Myocyte (in vitro differentiated cells): ENCODE results near the gene TMEM225. TPM values are rescaled to one million over a fixed set of nuclear protein-coding genes. Genes with fewer than 3 reads are reported as not detected.
"Not testable (repeated sequence)": the region's sequence is repeated elsewhere in the genome, so short reads cannot be mapped to it uniquely, and the experiment has no call there.

Experiments
- DNase-seq: peaks from one replicate; pipeline ENCODE4 v3.0.0-alpha.2; 2012; ENCODE audit warnings: low read depth
- polyA plus RNA-seq: library from polyadenylated mRNA; unstranded; fragments of >200 nt; gene quantifications from one replicate; pipeline ENCODE4 v1.2.1, GENCODE V29; 2012; ENCODE audit warnings: missing spikeins
- total RNA-seq: library from RNA; depleted of rRNA; stranded (reverse); fragments of >200 nt; gene quantifications from 2 replicates; pipeline ENCODE4 v1.2.3, GENCODE V29; 2014

TMEM225 gene
- total RNA-seq, result not detected in 2 replicates
- not detected for polyA plus RNA-seq

GRCh38 chr11:123885570-123885969 lies at the start of gene TMEM225:
TMEM225 (minus strand) TSS chr11:123885670; CDS start chr11:123885425, 245 bp downstream.
- DNase-seq, result no peak

GRCh38 chr11:123924027-123924426 lies 38.6 kb upstream of the TMEM225 start:
- peak; percentile 38 for DNase-seq

GRCh38 chr11:123920943-123921342 lies 35.5 kb upstream of the TMEM225 start:
- DNase-seq, result no peak

GRCh38 chr11:123905826-123906225 lies 20.4 kb upstream of the TMEM225 start:
- DNase-seq, result no peak

- no peak for DNase-seq
These were observed 19.5 kb upstream of the TMEM225 start for GRCh38 chr11:123904932-123905331.

GRCh38 chr11:123903932-123904331 lies 18.5 kb upstream of the TMEM225 start:
- no peak for DNase-seq

- DNase-seq, result no peak
These were observed 16.4 kb upstream of the TMEM225 start, which contains the start of gene OR8D4 for GRCh38 chr11:123901867-123902266. OR8D4 (plus strand) TSS chr11:123902167; CDS start chr11:123906432, 4,265 bp downstream.

GRCh38 chr11:123899792-123900191 lies 14.3 kb upstream of the TMEM225 start:
- no peak for DNase-seq

GRCh38 chr11:123892031-123892430 lies 6.6 kb upstream of the TMEM225 start:
- no peak for DNase-seq

GRCh38 chr11:123880912-123881311 lies 4.6 kb downstream of the TMEM225 start:
- no peak for DNase-seq

- not testable (repeated sequence) for DNase-seq
These were observed 17.7 kb downstream of the TMEM225 start for GRCh38 chr11:123867795-123868194.

GRCh38 chr11:123865293-123865692 lies 20.2 kb downstream of the TMEM225 start:
- DNase-seq, result not testable (repeated sequence)

- no peak for DNase-seq
These were observed 25.7 kb downstream of the TMEM225 start for GRCh38 chr11:123859731-123860130.

GRCh38 chr11:123856444-123856843 lies 29.0 kb downstream of the TMEM225 start:
- DNase-seq, result no peak

- DNase-seq, result no peak
These were observed 32.4 kb downstream of the TMEM225 start for GRCh38 chr11:123853038-123853437.

GRCh38 chr11:123852321-123852720 lies 33.1 kb downstream of the TMEM225 start:
- no peak for DNase-seq

GRCh38 chr11:123851110-123851509 lies 34.4 kb downstream of the TMEM225 start:
- no peak for DNase-seq

- no peak for DNase-seq
These were observed 44.3 kb downstream of the TMEM225 start for GRCh38 chr11:123841174-123841573.

- DNase-seq, result no peak
These were observed 46.3 kb downstream of the TMEM225 start for GRCh38 chr11:123839131-123839530.

- no peak for DNase-seq
These were observed 46.8 kb downstream of the TMEM225 start for GRCh38 chr11:123838659-123839058.

- DNase-seq, result no peak
These were observed 47.3 kb downstream of the TMEM225 start for GRCh38 chr11:123838199-123838598.

- no peak for DNase-seq
These were observed 52.4 kb downstream of the TMEM225 start for GRCh38 chr11:123833095-123833494.
